Mesenchymal stem cell (in vitro differentiated cells and primary cell): ENCODE results near the gene CDKN2AIP.

Experiments
- DNase-seq: peaks from one replicate; pipeline ENCODE4 v3.0.0-alpha.2; 2013
- H2AFZ ChIP-seq: one replicate; pipeline ENCODE4 v1.6.1; 2013; ENCODE audit warnings: low read depth, mild to moderate bottlenecking, control low read depth, inconsistent platforms, low read length, moderate library complexity
- H2AK5ac ChIP-seq: 2 replicates; pipeline ENCODE4 v1.6.1; 2013; ENCODE audit warnings: low read length, moderate library complexity, mild to moderate bottlenecking, inconsistent platforms; ENCODE audit not compliant: severe bottlenecking
- H2BK120ac ChIP-seq: one replicate; pipeline ENCODE4 v1.6.1; 2013; ENCODE audit warnings: low read depth, mild to moderate bottlenecking, inconsistent platforms, low read length, moderate library complexity
- H2BK12ac ChIP-seq, 2 experiments: one replicate each; pipeline ENCODE4 v1.6.1; 2013; ENCODE audit warnings: inconsistent platforms in 2 of 2, low read length in 2 of 2, mild to moderate bottlenecking in 2 of 2, moderate library complexity in 2 of 2, control low read depth in 1 of 2
- H2BK15ac ChIP-seq: one replicate; pipeline ENCODE4 v1.6.1; 2013; ENCODE audit warnings: mild to moderate bottlenecking, low read depth, inconsistent platforms; ENCODE audit not compliant: poor library complexity, severe bottlenecking
- H2BK5ac ChIP-seq: 2 replicates; pipeline ENCODE4 v1.6.1; 2013; ENCODE audit warnings: low read depth, mild to moderate bottlenecking, low read length, control low read depth, inconsistent platforms; ENCODE audit not compliant: poor library complexity, severe bottlenecking
- H3K14ac ChIP-seq, 2 experiments: one replicate each; pipeline ENCODE4 v1.6.1; 2013; ENCODE audit warnings: inconsistent platforms in 2 of 2, low read length in 2 of 2, control low read depth in 1 of 2, mild to moderate bottlenecking in 1 of 2, moderate library complexity in 1 of 2
- H3K18ac ChIP-seq, 2 experiments: one replicate each; pipeline ENCODE4 v1.6.1; 2013; ENCODE audit warnings: inconsistent platforms in 2 of 2, low read length in 2 of 2, control low read depth in 1 of 2, low read depth in 1 of 2, mild to moderate bottlenecking in 1 of 2
- H3K23ac ChIP-seq, 2 experiments: one replicate each; pipeline ENCODE4 v1.6.1; 2013; ENCODE audit warnings: inconsistent platforms in 2 of 2, low read length in 2 of 2, mild to moderate bottlenecking in 2 of 2, moderate library complexity in 2 of 2, control low read depth in 1 of 2
- H3K27ac ChIP-seq: 2 replicates; pipeline ENCODE4 v1.5.1; 2013; ENCODE audit warnings: mild to moderate bottlenecking, moderate library complexity, low read length, control low read depth, inconsistent platforms; ENCODE audit not compliant: poor library complexity, severe bottlenecking
- H3K27me3 ChIP-seq, 2 experiments: 2 replicates each; pipeline versions ENCODE4 v1.6.1 to v1.7.0; 2013; ENCODE audit warnings: low read length in 2 of 2, mild to moderate bottlenecking in 2 of 2, moderate library complexity in 2 of 2, control low read depth in 1 of 2, inconsistent platforms in 1 of 2; ENCODE audit not compliant: control insufficient read depth in 1 of 2, insufficient read depth in 1 of 2
- H3K36me3 ChIP-seq, 2 experiments: 2 replicates each; pipeline versions ENCODE4 v1.6.1 to v1.7.0; 2013; ENCODE audit warnings: low read length in 2 of 2, control low read depth in 1 of 2, inconsistent platforms in 1 of 2, low read depth in 1 of 2, mild to moderate bottlenecking in 1 of 2; ENCODE audit not compliant: insufficient read depth in 2 of 2, control insufficient read depth in 1 of 2
- H3K4ac ChIP-seq, 2 experiments: one replicate each; pipeline ENCODE4 v1.6.1; 2013; ENCODE audit warnings: inconsistent platforms in 2 of 2, low read length in 2 of 2, mild to moderate bottlenecking in 2 of 2, moderate library complexity in 2 of 2, control low read depth in 1 of 2, low read depth in 1 of 2
- H3K4me1 ChIP-seq: 2 replicates; pipeline ENCODE4 v1.6.1; 2013; ENCODE audit warnings: low read depth, low read length, control low read depth; ENCODE audit not compliant: control insufficient read depth, insufficient read depth
- H3K4me2 ChIP-seq: 2 replicates; pipeline ENCODE4 v1.6.1; 2013; ENCODE audit warnings: low read length, mild to moderate bottlenecking, inconsistent platforms; ENCODE audit not compliant: poor library complexity, severe bottlenecking
- H3K4me3 ChIP-seq, 2 experiments: 2 replicates each; pipeline versions ENCODE4 v1.5.1 to v1.7.0; 2013; ENCODE audit warnings: low read length in 2 of 2, mild to moderate bottlenecking in 2 of 2, control low read depth in 1 of 2, low read depth in 1 of 2; ENCODE audit not compliant: insufficient read depth in 1 of 2
- H3K79me1 ChIP-seq: replicated peaks from 2 replicates; pipeline ENCODE4 v1.6.1; 2013; ENCODE audit warnings: mild to moderate bottlenecking, control low read depth, low read length, inconsistent platforms; ENCODE audit not compliant: poor library complexity, severe bottlenecking
- H3K9ac ChIP-seq: 2 replicates; pipeline ENCODE4 v1.7.0; 2013; ENCODE audit warnings: mild to moderate bottlenecking, low read length, moderate library complexity
- H3K9me3 ChIP-seq: 2 replicates; pipeline ENCODE4 v1.7.0; 2013; ENCODE audit warnings: mild to moderate bottlenecking, low read length; ENCODE audit not compliant: control insufficient read depth
- H4K8ac ChIP-seq: one replicate; pipeline ENCODE4 v1.6.1; 2013; ENCODE audit warnings: inconsistent platforms, mild to moderate bottlenecking, low read length, moderate library complexity
- H4K91ac ChIP-seq: one replicate; pipeline ENCODE4 v1.6.1; 2013; ENCODE audit warnings: mild to moderate bottlenecking, low read length, inconsistent platforms
- WGBS: methylation state at CpG from one replicate; pipeline ENCODE4 v1.1.7; 2013; ENCODE audit warnings: mixed read lengths; 5-methylcytosine and 5-hydroxymethylcytosine counted together

CDKN2AIP gene

GRCh38 chr4:183408796-183409195 is 35.6 kb upstream of the CDKN2AIP start:
- no peaks in the 10 kb centered on the region for H3K36me3 ChIP-seq
- H2BK15ac ChIP-seq, result no peak overlapping the region
- no peak overlapping the region for H3K4me2 ChIP-seq
- no peak overlapping the region for H3K14ac ChIP-seq
- no peak overlapping the region for H2BK5ac ChIP-seq
- no peak overlapping the region for H2AK5ac ChIP-seq
- H3K27ac ChIP-seq, result no peak overlapping the region
- H3K18ac ChIP-seq, result no peak overlapping the region
- H3K4me1 ChIP-seq, result peaks cover 3% of the 10 kb centered on the region
- H3K4ac ChIP-seq, result no peak overlapping the region
- H3K79me1 ChIP-seq, result no peaks in the 10 kb centered on the region
- no peak overlapping the region for H2AFZ ChIP-seq
- no peak overlapping the region for H3K4me3 ChIP-seq
- no peak overlapping the region for H3K9ac ChIP-seq
- 94% methylated on average over 8 of the region's 8 CpGs for WGBS
- H2BK120ac ChIP-seq, result no peak overlapping the region
- no peak overlapping the region for H2BK12ac ChIP-seq
- no peak overlapping the region for H4K8ac ChIP-seq
- H3K9me3 ChIP-seq, result no peaks in the 10 kb centered on the region
- no peak for DNase-seq
- H3K27me3 ChIP-seq, result peaks cover 0 to 3% of the 10 kb centered on the region in 2 experiments
- H4K91ac ChIP-seq, result no peak overlapping the region
- no peak overlapping the region for H3K23ac ChIP-seq

GRCh38 chr4:183409483-183409882 is 35.0 kb upstream of the CDKN2AIP start:
- Histone ChIP-seq H3K18ac (no peak overlapping the region), H3K36me3 (no peaks in the 10 kb centered on the region), H3K27me3 (peaks cover 0 to 2% of the 10 kb centered on the region in 2 experiments), H2BK15ac (no peak overlapping the region), H4K91ac (no peak overlapping the region), H3K9me3 (no peaks in the 10 kb centered on the region), H2BK5ac (no peak overlapping the region), H2BK12ac (no peak overlapping the region), H4K8ac (no peak overlapping the region), H3K79me1 (no peaks in the 10 kb centered on the region), H3K4me2 (no peak overlapping the region), H3K9ac (no peak overlapping the region), H3K4ac (no peak overlapping the region), H3K14ac (no peak overlapping the region), H2BK120ac (no peak overlapping the region), H3K27ac (no peak overlapping the region), H3K4me3 (no peak overlapping the region), H3K4me1 (peaks cover 3% of the 10 kb centered on the region), H2AFZ (no peak overlapping the region), H2AK5ac (no peak overlapping the region), H3K23ac (no peak overlapping the region)
- DNase-seq, result no peak
- WGBS, result 87% methylated on average over 4 of the region's 4 CpGs

DNA sequence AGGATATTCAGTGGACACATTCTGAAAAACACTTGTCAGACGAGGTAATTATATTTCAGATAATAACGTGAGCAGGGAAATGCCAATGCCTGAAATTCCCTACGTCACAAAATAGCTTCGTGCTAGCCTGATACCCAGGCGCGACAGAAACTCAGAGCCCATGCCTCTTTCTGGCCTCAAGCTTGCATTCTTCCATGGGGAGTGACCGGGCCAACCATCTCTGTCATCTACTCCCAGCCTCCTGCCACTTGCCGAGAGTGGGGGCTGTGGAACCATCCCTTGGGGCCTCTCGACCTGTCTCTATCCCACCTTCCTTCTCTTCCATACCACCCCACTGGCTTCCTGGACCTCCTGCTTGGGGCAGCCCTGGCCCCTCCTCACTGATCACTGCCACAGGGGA is 34.5 kb upstream of the CDKN2AIP start:
- no peak overlapping the region for H2AK5ac ChIP-seq
- H2BK120ac ChIP-seq, result no peak overlapping the region
- H3K9me3 ChIP-seq, result no peaks in the 10 kb centered on the region
- no peak for DNase-seq
- no peak overlapping the region for H3K4ac ChIP-seq
- H4K8ac ChIP-seq, result no peak overlapping the region
- H3K9ac ChIP-seq, result no peak overlapping the region
- H3K23ac ChIP-seq, result no peak overlapping the region
- H2AFZ ChIP-seq, result no peak overlapping the region
- no peaks in the 10 kb centered on the region for H3K79me1 ChIP-seq
- H3K18ac ChIP-seq, result no peak overlapping the region
- no peak overlapping the region for H2BK15ac ChIP-seq
- no peak overlapping the region for H3K4me3 ChIP-seq
- no peak overlapping the region for H3K27ac ChIP-seq
- H3K4me2 ChIP-seq, result no peak overlapping the region
- H3K27me3 ChIP-seq, result no peaks in the 10 kb centered on the region
- H4K91ac ChIP-seq, result no peak overlapping the region
- no peak overlapping the region for H2BK12ac ChIP-seq
- H3K14ac ChIP-seq, result no peak overlapping the region
- peaks cover 3% of the 10 kb centered on the region for H3K4me1 ChIP-seq
- no peak overlapping the region for H2BK5ac ChIP-seq
- WGBS, result 95% methylated on average over 9 of the region's 9 CpGs
- H3K36me3 ChIP-seq, result no peaks in the 10 kb centered on the region

DNA sequence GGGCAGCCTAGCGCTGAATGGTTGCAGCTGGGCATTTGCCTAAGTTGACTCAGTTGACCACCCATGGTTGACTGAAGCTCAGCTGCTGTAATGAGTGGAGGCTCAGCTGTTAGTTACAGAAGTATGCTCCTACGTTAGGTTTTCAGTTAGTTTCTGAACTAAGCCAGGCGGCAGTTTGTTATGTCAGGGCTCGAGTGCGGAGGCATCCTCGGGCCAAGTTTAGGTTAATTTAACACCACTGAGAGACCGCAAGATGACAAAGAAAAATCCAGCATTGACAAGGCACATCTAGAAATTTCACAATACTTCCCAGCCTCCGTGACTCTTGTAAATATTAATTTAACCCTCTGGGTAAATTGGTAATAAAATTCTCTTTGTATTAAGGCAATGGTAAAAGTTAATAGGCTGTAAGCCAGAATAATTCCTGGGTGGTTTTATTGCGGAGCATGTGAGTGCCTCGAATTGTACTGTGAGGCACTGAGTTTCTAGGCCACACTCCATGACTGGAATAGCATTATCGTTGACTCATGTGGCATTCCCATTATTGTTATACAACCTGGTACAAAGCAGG is 33.1 kb upstream of the CDKN2AIP start:
- Histone ChIP-seq H2BK5ac (no peak overlapping the region), H3K9ac (no peak overlapping the region), H2BK12ac (no peak overlapping the region), H3K4me3 (no peak overlapping the region), H3K27ac (no peak overlapping the region), H3K14ac (no peak overlapping the region), H3K23ac (no peak overlapping the region), H3K36me3 (no peaks in the 10 kb centered on the region), H2BK15ac (no peak overlapping the region), H3K9me3 (no peaks in the 10 kb centered on the region), H3K27me3 (peaks cover 0 to 5% of the 10 kb centered on the region in 2 experiments), H2BK120ac (no peak overlapping the region), H2AFZ (no peak overlapping the region), H3K4me1 (peaks cover 3% of the 10 kb centered on the region), H3K4ac (no peak overlapping the region), H4K91ac (no peak overlapping the region), H2AK5ac (no peak overlapping the region), H4K8ac (no peak overlapping the region), H3K18ac (no peak overlapping the region), H3K4me2 (no peak overlapping the region), H3K79me1 (no peaks in the 10 kb centered on the region)
- 95% methylated on average over 9 of the region's 11 CpGs for WGBS
- no peak for DNase-seq
